Naive thymus-derived CD4-positive, alpha-beta T cell (primary cell): ENCODE measurements around the gene HNRNPUL1. TPM values are rescaled to one million over a fixed set of nuclear protein-coding genes. Genes with fewer than 3 reads are reported as not detected.
"Not testable (repeated sequence)": the region's sequence is repeated elsewhere in the genome, so short reads cannot be mapped to it uniquely, and the experiment has no call there.

Experiments
- ATAC-seq: fragments of 150-1000 bp; cut with Tn5 transposase; 2 replicates; pipeline ENCODE4 v1.10.0; 2021; ENCODE audit warnings: mild to moderate bottlenecking, moderate library complexity
- CTCF ChIA-PET: fragments of 350-600 bp; sonication (Branson Sonifier 250); formaldehyde crosslinking; loops from one replicate; lab custom pipeline; 2021; ENCODE audit warnings: antibody characterized with exemption; lab: Charles Lee
- POLR2A ChIA-PET: fragments of 350-600 bp; sonication (Branson Sonifier 250); formaldehyde crosslinking; loops from one replicate; lab custom pipeline; 2021; ENCODE audit warnings: antibody characterized with exemption, inconsistent platforms; lab: Charles Lee
- DNase-seq, 9 donors: peaks; one replicate each; pipeline versions ENCODE4 v3.0.0 to v3.0.0-alpha.2; 2020 to 2022; ENCODE audit warnings: mixed read lengths in 1 of 9
- H3K27ac ChIP-seq: one replicate; pipeline ENCODE4 v1.7.0; 2013; ENCODE audit warnings: mild to moderate bottlenecking, low read depth, low read length, moderate library complexity
- H3K27me3 ChIP-seq, 2 donors: one replicate each; pipeline ENCODE4 v1.7.0; 2013; ENCODE audit warnings: low read length in 2 of 2, mild to moderate bottlenecking in 2 of 2, moderate library complexity in 2 of 2; ENCODE audit not compliant: control insufficient read depth in 2 of 2, insufficient read depth in 2 of 2
- H3K36me3 ChIP-seq, 3 experiments: 1 replicate in 2 of 3; 2 replicates in 1 of 3; pipeline ENCODE4 v1.7.0; 2013; ENCODE audit warnings: low read length in 3 of 3, mild to moderate bottlenecking in 3 of 3, moderate library complexity in 1 of 3; ENCODE audit not compliant: insufficient read depth in 3 of 3, control insufficient read depth in 2 of 3
- H3K4me1 ChIP-seq, 2 donors: one replicate each; pipeline ENCODE4 v1.7.0; 2013; ENCODE audit warnings: low read length in 2 of 2, mild to moderate bottlenecking in 2 of 2, moderate library complexity in 1 of 2; ENCODE audit not compliant: control insufficient read depth in 2 of 2, insufficient read depth in 2 of 2
- H3K4me3 ChIP-seq: 2 replicates; pipeline ENCODE4 v1.7.0; 2013; ENCODE audit warnings: mild to moderate bottlenecking, low read length
- H3K9me3 ChIP-seq, 3 experiments: 1 replicate in 2 of 3; 2 replicates in 1 of 3; pipeline ENCODE4 v1.7.0; 2013; ENCODE audit warnings: low read length in 3 of 3; ENCODE audit not compliant: control insufficient read depth in 2 of 3
- H3K27ac Mint-ChIP-seq, 9 donors: one replicate each; pipeline ENCODE4 v1.8.0; 2020 to 2022; ENCODE audit warnings: mixed read lengths in 9 of 9, mild to moderate bottlenecking in 8 of 9, moderate library complexity in 5 of 9, inconsistent platforms in 2 of 9
- H3K27me3 Mint-ChIP-seq, 5 donors: one replicate each; pipeline ENCODE4 v1.8.0; 2021 to 2022; ENCODE audit warnings: mixed read lengths in 5 of 5, mild to moderate bottlenecking in 1 of 5
- H3K36me3 Mint-ChIP-seq, 5 donors: one replicate each; pipeline ENCODE4 v1.8.0; 2020 to 2022; ENCODE audit warnings: mixed read lengths in 5 of 5, mild to moderate bottlenecking in 3 of 5, inconsistent platforms in 1 of 5
- H3K4me1 Mint-ChIP-seq, 7 donors: one replicate each; pipeline ENCODE4 v1.8.0; 2020 to 2022; ENCODE audit warnings: mixed read lengths in 7 of 7, mild to moderate bottlenecking in 3 of 7, inconsistent platforms in 1 of 7
- H3K4me3 Mint-ChIP-seq, 10 donors: one replicate each; pipeline ENCODE4 v1.8.0; 2020 to 2022; ENCODE audit warnings: mild to moderate bottlenecking in 10 of 10, mixed read lengths in 10 of 10, moderate library complexity in 6 of 10, inconsistent platforms in 2 of 10
- H3K9me3 Mint-ChIP-seq, 11 donors: one replicate each; pipeline ENCODE4 v1.8.0; 2020 to 2022; ENCODE audit warnings: mixed read lengths in 11 of 11, mild to moderate bottlenecking in 4 of 11, inconsistent platforms in 1 of 11, moderate library complexity in 1 of 11
- intact Hi-C, 2 donors: fragments of 100-400 bp; cut with micrococcal nuclease; formaldehyde crosslinking; loops; one replicate each; pipeline ENCODE4 v1.15.1; 2023
- polyA plus RNA-seq, 2 donors: library from polyadenylated mRNA; unstranded; fragments of 300-500 nt; fragmentation: Illumina TruSeq; gene quantifications; one replicate each; pipeline ENCODE4 v1.2.3, GENCODE V29; 2021
- total RNA-seq, 6 experiments: library from RNA in 5 of 6; stranded (reverse) in 5 of 6; gene quantifications; 1 replicate in 5 of 6; 2 replicates in 1 of 6; pipeline ENCODE4 v1.2.3 and lab custom pipeline; 2021 to 2026

Gene HNRNPUL1
- total and polyA plus RNA-seq, 7 experiments from 2014 or later, result 51.4 to 319 (median 270) TPM

DNA sequence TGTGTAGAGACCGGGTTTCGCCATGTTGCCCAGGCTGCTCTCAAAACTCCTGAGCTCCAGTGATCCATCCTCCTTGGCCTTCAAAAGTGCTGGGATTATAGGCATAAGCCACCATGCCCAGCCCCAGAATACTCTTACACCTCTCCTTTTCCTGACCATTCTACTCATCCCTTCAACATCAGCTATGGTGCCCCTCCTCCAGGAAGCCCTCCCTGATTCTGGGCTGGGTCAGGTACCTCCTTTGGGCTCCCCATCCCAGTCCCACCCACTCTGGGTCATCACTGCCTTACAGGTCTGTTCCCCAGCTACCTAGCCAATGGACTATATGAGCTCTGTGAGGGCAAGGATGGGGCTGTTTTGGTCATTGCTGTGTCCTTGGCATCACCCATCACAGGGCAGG, 80.0 kb downstream of the HNRNPUL1 start:
- Mint-ChIP-seq H3K4me1 (peaks cover 23 to 68% (median 46%) of the 10 kb centered on the region in 7 donors), H3K4me3 (peak overlapping the region in 3 of 10 donors; percentile 35 to 63 (median 50)), H3K27me3 (no peaks in the 10 kb centered on the region), H3K27ac (peak overlapping the region in 6 of 9 donors; percentile 43 to 73 (median 64)), H3K36me3 (peaks cover 4 to 47% (median 28%) of the 10 kb centered on the region in 5 donors), H3K9me3 (peaks cover 0 to 6% (median 0%) of the 10 kb centered on the region in 11 donors)
- intact Hi-C loops, result no loop called here
- DNase-seq (no peak), ATAC-seq (no peak)
- peaks cover 39 to 47% of the 10 kb centered on the region in 2 donors for H3K4me1 ChIP-seq
- no peak overlapping the region for H3K4me3 ChIP-seq
- H3K9me3 ChIP-seq, result no peaks in the 10 kb centered on the region
- ChIA-PET CTCF (interaction anchor here (0.9 to 2.0 kb wide), 2 partner anchors 11 to 35 kb away, joined by 6 to 9 read pairs; no protein-coding TSS in a partner anchor), POLR2A (interaction anchor here (0.8 to 0.9 kb wide), 2 partner anchors 20 to 80 kb away, joined by 3 to 4 read pairs; partner anchors contain the start of genes B9D2 and HNRNPUL1)
- no peaks in the 10 kb centered on the region for H3K27me3 ChIP-seq
- H3K36me3 ChIP-seq, result peaks cover 36 to 72% (median 62%) of the 10 kb centered on the region in 3 experiments
- H3K27ac ChIP-seq, result no peak overlapping the region

DNA sequence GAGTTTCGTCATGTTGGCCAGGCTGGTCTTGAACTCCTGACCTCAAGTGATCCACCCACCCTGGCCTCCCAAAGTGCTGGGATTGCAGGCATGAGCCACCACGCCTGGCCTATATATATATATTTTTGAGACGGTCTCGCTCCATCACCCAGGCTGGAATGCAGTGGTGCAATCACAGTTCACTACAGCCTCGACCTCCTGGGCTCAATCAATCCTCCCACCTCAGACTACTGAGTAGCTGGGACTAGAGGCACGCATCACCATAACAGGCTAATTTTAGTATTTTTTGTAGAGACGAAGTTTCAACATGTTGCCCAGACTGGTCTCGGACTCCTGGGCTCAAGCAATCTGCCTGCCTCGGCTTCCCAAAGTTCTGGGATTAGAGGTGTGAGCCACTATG, 82.7 kb downstream of the HNRNPUL1 start:
- ChIA-PET CTCF (interaction anchor here (1.3 kb wide), 1 partner anchor 10 kb away, joined by 3 read pairs; no protein-coding TSS in a partner anchor), POLR2A (interaction anchor here (0.5 to 6.9 kb wide), 6 partner anchors 11 to 69 kb away, joined by 3 to 110 read pairs (median 6); partner anchors contain the start of gene CCDC97)
- ATAC-seq, H3K27me3 ChIP-seq, intact Hi-C loops, DNase-seq, H3K27ac ChIP-seq, H3K4me3 ChIP-seq, H3K9me3 ChIP-seq, H3K27me3 Mint-ChIP-seq, H3K9me3 Mint-ChIP-seq: not testable (repeated sequence)
- peaks cover 4 to 46% (median 24%) of the 10 kb centered on the region in 5 donors for H3K36me3 Mint-ChIP-seq
- Histone ChIP-seq H3K36me3 (peaks cover 30 to 54% (median 43%) of the 10 kb centered on the region in 3 experiments), H3K4me1 (peaks cover 54 to 55% of the 10 kb centered on the region in 2 donors)
- peak overlapping the region in 3 of 9 donors; percentile 21 to 65 (median 43) for H3K27ac Mint-ChIP-seq
- peaks cover 38 to 72% (median 54%) of the 10 kb centered on the region in 7 donors for H3K4me1 Mint-ChIP-seq
- H3K4me3 Mint-ChIP-seq, result peak overlapping the region in 2 of 10 donors; percentile 37 to 63

DNA sequence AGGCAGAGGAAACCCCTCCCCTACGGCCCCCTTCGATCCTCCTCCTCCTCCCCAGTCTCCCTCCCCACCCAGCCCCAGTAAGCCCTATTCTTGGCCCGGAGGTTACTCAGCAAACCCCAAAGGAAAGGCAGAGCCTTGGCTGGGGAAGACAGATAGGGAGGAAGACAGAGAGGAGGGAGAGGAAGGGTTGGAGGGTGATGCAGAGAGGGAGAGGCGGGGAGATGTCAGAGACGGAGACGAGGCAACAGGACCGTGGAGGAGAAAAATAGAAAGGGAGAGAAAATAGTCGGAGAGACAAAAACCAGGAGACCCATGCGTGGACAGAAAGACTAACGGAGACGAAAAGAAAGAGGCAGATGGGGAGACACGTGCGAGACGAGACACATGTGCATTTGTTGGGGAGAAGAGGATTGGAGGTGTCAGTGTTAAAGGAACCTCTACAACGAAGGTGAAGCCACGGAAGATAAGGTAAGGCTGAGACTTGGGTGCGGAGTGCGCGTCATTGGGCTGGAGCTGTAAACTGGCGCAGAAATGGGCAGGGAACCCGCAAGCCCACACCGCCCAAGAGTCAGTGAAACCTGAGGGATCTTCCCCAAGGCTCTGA, 86.7 kb downstream of the HNRNPUL1 start:
- ATAC-seq, result no peak

DNA sequence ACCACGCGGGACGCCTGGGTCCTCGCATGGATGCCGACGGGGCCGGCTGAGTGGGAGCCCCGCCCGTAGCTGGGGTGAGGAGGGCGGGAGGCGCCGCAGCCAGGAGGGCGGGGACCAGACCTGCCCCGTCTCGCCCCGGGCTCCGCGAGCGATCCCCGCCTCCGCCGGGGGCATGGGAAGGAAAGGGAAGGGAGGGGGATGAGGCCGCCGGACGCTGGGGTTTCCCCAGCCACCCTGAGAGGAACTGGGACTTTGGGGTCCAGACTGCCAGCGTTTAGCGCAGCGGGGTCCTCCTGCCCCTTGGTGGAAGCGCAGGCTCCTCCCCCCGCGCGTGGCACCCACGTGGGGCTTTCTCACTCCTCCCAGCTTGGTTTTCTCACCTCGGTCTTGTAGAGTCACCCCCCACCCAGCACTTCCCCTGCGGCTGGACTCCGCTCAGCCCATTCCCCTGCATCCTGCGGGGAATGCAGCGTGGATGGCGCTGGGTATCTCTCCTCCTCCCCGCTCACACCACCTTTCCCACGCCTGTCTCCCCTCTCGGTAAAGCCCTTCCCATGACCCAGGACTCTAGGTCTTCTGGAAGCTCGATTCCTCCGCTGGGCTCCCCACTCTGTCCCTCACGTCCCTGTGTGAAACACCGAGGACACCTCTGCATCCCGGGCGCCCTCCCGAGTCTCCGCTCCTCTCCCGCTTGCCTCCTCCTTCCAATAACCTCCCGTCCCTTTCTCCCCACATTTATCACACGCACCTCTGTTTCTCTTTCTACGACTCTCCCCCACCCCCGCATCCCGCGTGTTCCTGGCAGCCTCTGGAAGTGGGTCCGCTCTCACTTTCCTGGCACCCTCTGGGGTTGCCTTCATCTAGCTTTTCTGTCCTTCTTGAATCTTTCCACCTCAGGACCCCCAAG, 87.4 kb downstream of the HNRNPUL1 start:
- intact Hi-C loops, result loop anchor here (1.0 to 10.0 kb wide), 14 partner anchors 9 to 1519 kb away; partner anchors contain the start of genes B9D2 (in 2 of the 2), SERTAD3 (in 2 of the 2), ACTMAP (in 1 of the 2) and DYRK1B (in 1 of the 2)
- peak overlapping the region; percentile 92 to 98 (median 96) for H3K27ac Mint-ChIP-seq
- peaks cover 4 to 37% (median 10%) of the 10 kb centered on the region in 5 donors for H3K36me3 Mint-ChIP-seq
- Histone ChIP-seq H3K27me3 (no peaks in the 10 kb centered on the region), H3K36me3 (peaks cover 6 to 36% (median 10%) of the 10 kb centered on the region in 3 experiments), H3K4me3 (peak overlapping the region; percentile 94), H3K9me3 (no peaks in the 10 kb centered on the region), H3K27ac (peak overlapping the region; percentile 96), H3K4me1 (peaks cover 38 to 58% of the 10 kb centered on the region in 2 donors)
- H3K4me3 Mint-ChIP-seq, result peak overlapping the region; percentile 92 to 100 (median 98)
- POLR2A ChIA-PET, result interaction anchor here (0.7 to 9.2 kb wide), 20 partner anchors 9 to 221 kb away, joined by 3 to 127 read pairs (median 5); partner anchors contain the start of genes B9D2, CCDC97, DMAC2 and HNRNPUL1
- H3K27me3 Mint-ChIP-seq, result no peaks in the 10 kb centered on the region
- CTCF ChIA-PET, result interaction anchor here (0.6 to 3.4 kb wide), 19 partner anchors 9 to 573 kb away, joined by 3 to 39 read pairs (median 4); partner anchors contain the start of genes B9D2, HNRNPUL1 and RAB4B
- H3K9me3 Mint-ChIP-seq, result peaks cover 0 to 6% (median 0%) of the 10 kb centered on the region in 11 donors
- ATAC-seq (peak; percentile 66), DNase-seq (peak; percentile 70 to 87 (median 84))
- H3K4me1 Mint-ChIP-seq, result peaks cover 41 to 61% (median 49%) of the 10 kb centered on the region in 7 donors

More for the DNA sequence above, 86.7 kb downstream of the HNRNPUL1 start:
- H3K4me1 ChIP-seq, result peaks cover 35 to 50% of the 10 kb centered on the region in 2 donors
- DNase-seq, result no peak
- intact Hi-C loops, result loop anchor here (1.0 to 10.0 kb wide), 13 partner anchors 9 to 1519 kb away; partner anchors contain the start of genes B9D2 (in 2 of the 2), SERTAD3 (in 2 of the 2), ACTMAP (in 1 of the 2) and DYRK1B (in 1 of the 2)
- peaks cover 10 to 44% (median 18%) of the 10 kb centered on the region in 3 experiments for H3K36me3 ChIP-seq
- ChIA-PET CTCF (interaction anchor here (0.6 to 3.4 kb wide), 13 partner anchors 8 to 573 kb away, joined by 3 to 39 read pairs (median 4); partner anchors contain the start of genes B9D2 and RAB4B), POLR2A (interaction anchor here (0.7 to 9.2 kb wide), 11 partner anchors 9 to 222 kb away, joined by 3 to 127 read pairs (median 6); partner anchors contain the start of genes B9D2, CCDC97, DMAC2 and HNRNPUL1)
- Mint-ChIP-seq H3K27me3 (no peaks in the 10 kb centered on the region), H3K27ac (peak overlapping the region; percentile 92 to 98 (median 95)), H3K36me3 (peaks cover 4 to 41% (median 14%) of the 10 kb centered on the region in 5 donors), H3K4me1 (peaks cover 39 to 58% (median 45%) of the 10 kb centered on the region in 7 donors), H3K9me3 (peaks cover 0 to 6% (median 0%) of the 10 kb centered on the region in 11 donors), H3K4me3 (peak overlapping the region; percentile 92 to 100 (median 98))
- no peaks in the 10 kb centered on the region for H3K9me3 ChIP-seq
- H3K27ac ChIP-seq, result peak overlapping the region; percentile 96
- no peaks in the 10 kb centered on the region for H3K27me3 ChIP-seq
- H3K4me3 ChIP-seq, result peak overlapping the region; percentile 94

DNA sequence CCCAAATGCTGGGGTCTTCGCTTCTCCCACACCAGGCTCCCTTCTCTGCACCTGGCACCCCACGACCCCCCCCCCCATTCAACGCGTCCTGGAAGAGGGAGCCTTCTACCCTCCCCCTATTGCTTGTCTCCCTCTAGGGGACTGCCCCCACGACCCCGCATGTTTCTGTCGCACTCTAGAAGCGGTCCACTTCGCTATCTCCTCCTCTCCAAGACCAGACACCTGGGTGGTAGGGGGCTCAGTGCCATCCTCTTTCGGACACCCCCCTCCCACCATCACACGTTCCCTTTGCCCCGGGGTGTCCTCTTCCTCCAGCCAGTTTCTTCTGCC, 88.1 kb downstream of the HNRNPUL1 start:
- H3K27ac ChIP-seq, result peak overlapping the region; percentile 96
- no peaks in the 10 kb centered on the region for H3K27me3 ChIP-seq
- Mint-ChIP-seq H3K9me3 (peaks cover 0 to 6% (median 0%) of the 10 kb centered on the region in 11 donors), H3K36me3 (peaks cover 4 to 39% (median 9%) of the 10 kb centered on the region in 5 donors), H3K27me3 (no peaks in the 10 kb centered on the region), H3K27ac (peak overlapping the region; percentile 92 to 98 (median 94)), H3K4me1 (peaks cover 47 to 64% (median 52%) of the 10 kb centered on the region in 7 donors), H3K4me3 (peak overlapping the region; percentile 92 to 100 (median 98))
- DNase-seq (no peak), ATAC-seq (no peak)
- POLR2A ChIA-PET, result interaction anchor here (0.8 to 9.2 kb wide), 21 partner anchors 10 to 217 kb away, joined by 3 to 127 read pairs (median 4); partner anchors contain the start of genes B9D2, BCKDHA, CCDC97 and DMAC2
- intact Hi-C loops, result loop anchor here (1.0 to 10.0 kb wide), 9 partner anchors 44 to 1520 kb away; partner anchors contain the start of genes SERTAD3 (in 2 of the 2), DYRK1B (in 1 of the 2), MIA (in 1 of the 2) and RAB4B (in 1 of the 2)
- H3K36me3 ChIP-seq, result peaks cover 5 to 30% (median 9%) of the 10 kb centered on the region in 3 experiments
- H3K9me3 ChIP-seq, result no peaks in the 10 kb centered on the region
- peak overlapping the region; percentile 94 for H3K4me3 ChIP-seq
- H3K4me1 ChIP-seq, result peaks cover 44 to 64% of the 10 kb centered on the region in 2 donors
- CTCF ChIA-PET, result interaction anchor here (0.6 to 3.4 kb wide), 17 partner anchors 9 to 574 kb away, joined by 3 to 39 read pairs (median 4); partner anchors contain the start of genes B9D2, HNRNPUL1 and RAB4B
